Measurements from ENCODE around the gene CD99L2. TPM values are rescaled to one million over a fixed set of nuclear protein-coding genes. Genes with fewer than 3 reads are reported as not detected.

The CD99L2 gene, protein sequence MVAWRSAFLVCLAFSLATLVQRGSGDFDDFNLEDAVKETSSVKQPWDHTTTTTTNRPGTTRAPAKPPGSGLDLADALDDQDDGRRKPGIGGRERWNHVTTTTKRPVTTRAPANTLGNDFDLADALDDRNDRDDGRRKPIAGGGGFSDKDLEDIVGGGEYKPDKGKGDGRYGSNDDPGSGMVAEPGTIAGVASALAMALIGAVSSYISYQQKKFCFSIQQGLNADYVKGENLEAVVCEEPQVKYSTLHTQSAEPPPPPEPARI
- total RNA-seq = 68.3 TPM
- long read RNA-seq, transcript CD99L2-203 (11 exons, 3,604 nt) = major isoform, 44 of 110 reads
- long read RNA-seq, partial matches to known transcripts = 8 of 110 reads
- long read RNA-seq, other reads (novel, unspliced or antisense) = 54 of 110 reads

GRCh38 chrX:150898343-150899190 is at the start of gene CD99L2:
TSS of gene CD99L2 (minus strand) at chrX:150898668. CDS start at chrX:150898588, 80 bp downstream.
- DNase-seq (ENCODE audit: low spot score) = peak; percentile 94

GRCh38 chrX:150944233-150944632 is 45.8 kb upstream of the CD99L2 start:
- DNase-seq (ENCODE audit: low spot score) = no peak

DNA sequence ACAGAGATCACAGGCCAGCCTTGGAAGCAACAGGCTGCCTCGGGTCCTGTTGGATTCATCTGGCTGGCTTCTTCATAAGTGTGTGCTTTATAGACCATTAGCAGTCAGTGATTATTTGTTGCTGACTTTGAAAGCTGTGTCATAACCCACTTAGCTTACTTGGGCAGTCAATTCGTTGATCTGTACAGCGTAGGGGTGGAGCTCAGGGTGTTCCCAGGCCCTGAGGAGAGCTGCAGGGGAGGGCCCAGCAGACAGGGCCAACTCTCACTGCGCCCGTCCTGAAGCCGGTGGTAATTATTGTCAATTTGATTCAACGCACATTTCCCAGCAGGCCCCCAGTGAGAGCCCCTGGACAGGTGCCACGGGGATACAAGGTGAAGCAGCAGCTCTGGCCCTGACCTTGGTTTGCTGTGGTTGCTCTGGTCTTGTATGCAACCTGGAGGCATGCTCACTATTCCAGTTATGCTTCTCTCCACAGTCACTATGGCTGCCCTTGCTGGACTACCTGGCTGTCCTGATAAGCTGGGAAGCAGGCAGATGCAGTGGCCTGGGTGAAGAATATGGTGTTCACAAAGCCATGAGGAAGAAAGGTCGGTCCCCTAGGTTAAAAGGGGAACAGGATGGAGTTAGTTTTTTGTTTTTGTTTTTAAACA is 44.6 kb upstream of the CD99L2 start:
- DNase-seq (ENCODE audit: low spot score) = no peak

GRCh38 chrX:150941580-150941979 is 43.1 kb upstream of the CD99L2 start:
- DNase-seq (ENCODE audit: low spot score) = no peak

DNA sequence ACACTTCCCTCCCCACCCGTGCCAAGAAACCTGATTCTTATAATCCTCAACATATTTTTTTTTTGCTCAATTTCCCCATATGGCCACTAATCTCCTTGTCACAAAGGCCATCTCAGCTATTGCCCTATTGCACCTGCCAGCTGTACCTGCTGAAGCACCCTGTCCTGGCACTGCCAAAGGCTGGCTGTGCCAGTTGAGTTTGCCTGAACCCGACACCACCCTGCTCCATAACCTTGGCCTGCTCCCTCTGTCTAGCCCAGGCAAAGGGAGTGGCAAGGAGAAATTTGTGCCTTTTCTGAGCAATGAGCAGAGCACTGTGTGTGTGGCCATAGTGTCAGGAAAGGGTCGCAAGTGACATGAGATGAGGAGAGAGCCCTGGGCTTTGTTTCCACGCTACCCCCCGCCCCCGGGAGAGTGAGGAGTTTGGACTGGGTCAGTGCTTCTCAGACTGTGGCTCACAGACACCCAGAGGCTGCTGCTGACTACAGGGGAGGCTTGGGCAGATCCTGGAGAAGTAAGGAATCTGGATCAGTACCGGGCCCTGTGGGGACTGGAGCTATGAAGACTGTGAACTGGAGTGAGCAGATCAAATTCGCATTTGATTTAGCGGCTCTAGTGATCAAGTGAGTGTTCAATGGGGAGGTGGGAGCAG is 42.5 kb upstream of the CD99L2 start:
- DNase-seq (ENCODE audit: low spot score) = no peak

DNA sequence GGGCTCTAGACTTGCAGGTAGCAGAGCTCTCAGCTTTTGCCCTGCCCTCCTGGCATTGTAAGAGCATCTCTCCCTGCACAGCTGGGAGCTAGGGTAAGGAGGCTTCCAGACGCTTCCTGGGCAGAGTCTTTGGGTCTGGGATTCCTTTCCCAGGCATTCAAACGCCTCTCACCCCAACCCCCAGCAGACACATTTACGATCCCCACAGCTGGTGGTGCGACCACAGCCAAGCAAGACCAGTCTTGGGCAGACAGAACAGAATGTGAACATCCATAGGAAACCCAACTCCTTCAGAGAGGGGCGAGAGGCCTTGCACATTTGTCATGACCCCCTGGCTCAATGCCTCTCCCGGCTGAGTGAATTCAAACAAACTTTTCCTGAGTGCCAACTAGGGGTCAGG is 38.1 kb upstream of the CD99L2 start:
- no peak for DNase-seq (ENCODE audit: low spot score)

- DNase-seq (ENCODE audit: low spot score) = no peak
Measured at GRCh38 chrX:150935467-150935866, 37.0 kb upstream of the CD99L2 start.

DNA sequence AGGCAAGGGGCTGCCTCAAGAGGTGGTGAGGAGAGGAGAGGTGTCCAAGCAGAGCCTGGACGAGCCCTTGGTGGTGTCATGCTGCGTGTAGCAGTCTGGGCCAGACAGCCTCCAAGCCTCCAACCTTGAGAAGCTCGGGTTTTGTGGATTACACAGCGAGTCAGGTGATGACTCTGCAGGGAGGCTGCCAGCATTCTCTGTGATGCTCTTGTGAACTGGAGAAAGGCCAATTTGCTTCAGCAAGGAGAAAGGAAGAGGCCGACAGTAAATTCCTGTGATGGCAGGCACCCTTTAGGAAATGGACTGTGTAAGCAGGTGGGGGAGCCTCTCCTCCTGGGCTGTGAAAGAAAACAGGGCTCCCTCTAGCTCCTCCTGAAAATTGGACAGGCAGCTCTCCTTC is 36.0 kb upstream of the CD99L2 start:
- DNase-seq (ENCODE audit: low spot score) = no peak

- DNase-seq (ENCODE audit: low spot score) = no peak
Measured at GRCh38 chrX:150933945-150934350, 35.5 kb upstream of the CD99L2 start.

DNA sequence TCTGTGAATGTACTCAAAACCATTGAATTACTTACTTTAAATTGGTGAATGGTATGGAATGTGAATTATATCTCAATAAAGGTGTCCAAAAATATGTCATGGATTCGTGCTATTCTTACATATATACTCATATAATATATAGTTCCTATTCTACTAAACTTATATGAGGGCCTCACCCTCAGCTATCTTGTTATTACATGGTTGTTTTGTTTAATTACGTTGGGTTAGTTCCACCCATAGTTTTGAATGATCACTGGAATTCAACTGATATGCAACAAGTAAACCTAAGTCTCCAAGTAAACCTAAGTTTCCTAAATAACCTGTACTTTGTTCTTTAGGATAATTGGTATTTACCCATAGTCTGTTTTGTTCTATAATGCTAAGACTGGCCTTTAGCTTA is 30.6 kb upstream of the CD99L2 start:
- no peak for DNase-seq (ENCODE audit: low spot score)

DNA sequence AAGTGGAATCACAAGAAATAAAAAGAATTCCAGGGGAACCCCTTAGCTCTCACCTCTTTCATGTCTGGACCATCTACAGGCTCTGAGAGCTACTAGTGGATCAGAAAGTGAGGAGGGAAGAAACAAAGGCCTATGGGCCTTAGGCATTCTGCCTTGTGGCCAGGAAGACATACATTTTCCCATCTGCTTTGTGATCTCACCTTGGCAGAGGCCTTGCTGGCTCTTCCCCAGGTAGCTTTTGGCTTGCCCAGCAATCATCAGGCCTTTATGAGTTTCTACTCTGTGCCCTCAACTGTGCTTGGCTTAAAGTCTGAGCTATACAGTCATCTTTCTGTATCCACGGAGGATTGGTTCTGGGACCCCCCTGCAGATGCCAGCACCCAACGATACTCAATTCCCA is 28.3 kb upstream of the CD99L2 start:
- DNase-seq (ENCODE audit: low spot score) = no peak

DNA sequence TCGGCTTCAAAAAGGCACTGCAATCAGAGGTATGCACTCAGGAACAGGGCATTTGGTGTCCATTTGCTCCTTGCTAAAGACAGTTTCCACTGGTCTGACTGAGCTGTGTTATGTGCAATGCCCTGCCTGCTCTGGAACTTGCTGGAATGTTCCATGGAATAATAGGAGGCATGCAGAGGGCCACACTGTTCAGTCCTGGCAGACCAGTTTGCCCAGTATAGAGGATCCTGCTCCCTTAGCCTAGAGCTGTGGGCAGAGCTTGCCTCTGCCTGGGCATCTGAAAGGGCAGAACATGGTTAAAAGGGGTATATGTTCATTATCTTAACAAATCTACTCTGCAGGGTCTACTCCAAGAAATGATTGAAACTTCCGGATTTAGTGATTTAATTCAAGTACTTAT is 27.8 kb upstream of the CD99L2 start:
- DNase-seq (ENCODE audit: low spot score) = no peak

GRCh38 chrX:150919401-150919800 is 20.9 kb upstream of the CD99L2 start:
- DNase-seq (ENCODE audit: low spot score) = no peak

- DNase-seq (ENCODE audit: low spot score) = no peak
Measured at GRCh38 chrX:150913511-150913910, 15.0 kb upstream of the CD99L2 start.

DNA sequence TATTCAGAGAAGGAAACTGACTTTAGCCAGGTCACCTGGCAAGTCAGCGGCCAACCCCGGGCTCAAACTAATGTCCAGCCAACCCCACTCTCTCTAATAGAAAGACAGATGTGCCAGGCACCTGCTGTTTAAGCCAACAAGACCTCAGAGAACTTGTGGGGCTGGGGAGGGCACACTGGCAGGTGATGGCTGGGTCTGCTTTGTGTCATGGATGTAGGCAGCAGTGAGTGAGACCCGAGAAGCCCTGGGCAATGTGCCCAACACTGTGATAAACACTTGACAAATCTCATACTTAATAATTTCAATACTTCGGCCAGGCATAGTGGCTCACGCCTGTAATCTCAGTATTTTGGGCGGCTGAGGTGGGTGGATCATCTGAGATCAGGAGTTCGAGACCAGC is 9.0 kb upstream of the CD99L2 start:
- no peak for DNase-seq (ENCODE audit: low spot score)

- DNase-seq (ENCODE audit: low spot score) = no peak
Measured at GRCh38 chrX:150906694-150907093, 8.2 kb upstream of the CD99L2 start.

GRCh38 chrX:150905293-150905692 is 6.8 kb upstream of the CD99L2 start:
- DNase-seq (ENCODE audit: low spot score) = no peak

GRCh38 chrX:150903110-150903508 is 4.6 kb upstream of the CD99L2 start:
- DNase-seq (ENCODE audit: low spot score) = no peak

GRCh38 chrX:150902434-150903109 is 4.1 kb upstream of the CD99L2 start:
- DNase-seq (ENCODE audit: low spot score) = no peak

DNA sequence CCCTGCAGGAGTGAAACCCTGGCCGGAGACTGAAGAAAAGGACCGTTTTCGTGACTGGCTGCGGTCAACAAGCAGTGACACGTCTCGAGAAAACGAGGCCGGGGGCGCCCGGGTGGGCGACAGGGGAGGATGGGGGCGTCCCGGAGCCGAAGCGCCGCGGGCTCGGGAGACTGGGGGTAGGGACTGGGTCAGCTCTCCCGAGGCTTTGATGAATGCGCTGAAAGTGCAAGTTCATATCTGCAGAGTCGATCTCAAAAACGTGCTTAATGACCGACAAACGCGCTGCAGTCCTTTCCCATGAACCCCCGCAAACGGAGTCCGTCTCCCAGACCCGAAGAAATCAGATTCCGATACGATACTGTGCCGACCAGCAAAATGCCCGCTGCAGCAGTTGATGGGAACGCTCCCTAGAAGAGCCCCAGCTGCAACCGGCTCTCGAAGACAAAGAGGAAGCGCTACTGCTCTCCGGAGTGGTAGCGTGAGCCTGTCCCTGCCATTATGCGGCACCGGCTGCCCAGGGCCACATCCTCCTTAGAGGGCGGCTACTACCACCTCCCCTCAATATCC is 806 bp upstream of the CD99L2 start:
- no peak for DNase-seq (ENCODE audit: low spot score)
